ENCODE results near the gene RNF166. TPM values are rescaled to one million over a fixed set of nuclear protein-coding genes. Genes with fewer than 3 reads are reported as not detected.

The RNF166 gene
- total and polyA plus RNA-seq, 11 donors = 9.3 to 28.5 (median 15.4) TPM

DNA sequence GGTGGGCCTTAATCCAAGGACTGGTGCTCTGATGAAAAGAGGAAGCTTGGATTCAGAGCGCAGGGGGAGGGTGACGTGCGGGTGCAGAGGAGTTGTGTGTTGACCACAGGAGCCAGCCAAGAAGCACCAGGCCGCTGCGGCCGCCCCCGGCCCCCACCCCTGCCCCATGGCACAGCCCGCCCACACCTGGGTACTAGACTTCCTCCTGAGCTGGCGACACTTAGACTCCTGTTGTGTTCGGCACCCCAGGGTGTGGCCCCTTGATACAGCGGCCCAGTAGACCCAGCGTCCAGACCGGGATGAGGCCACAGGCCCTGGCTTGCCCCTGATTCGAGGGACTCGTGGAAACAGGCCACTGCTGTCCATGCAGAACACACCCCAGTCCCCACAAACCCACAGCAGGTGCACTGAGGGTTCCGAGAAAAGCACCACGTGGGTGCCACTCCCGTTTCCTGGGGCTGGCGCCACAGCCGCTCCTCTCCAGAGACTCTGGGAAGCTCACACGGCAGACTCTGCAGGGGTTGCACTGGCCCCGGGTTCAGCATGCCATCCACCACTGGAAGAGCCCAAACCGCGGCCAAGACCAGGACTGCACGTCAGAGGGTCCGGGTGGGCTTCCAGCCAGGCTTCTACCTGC, 14.2 kb downstream of the RNF166 start:
- Histone ChIP-seq H3K27ac (peak overlapping the region in 1 of 12 donors; percentile 9), H3K4me1 (peaks cover 0 to 22% (median 4%) of the 10 kb centered on the region in 12 donors), H3K27me3 (peaks cover 0 to 45% (median 9%) of the 10 kb centered on the region in 9 donors), H3K4me3 (no peak overlapping the region), H3K36me3 (peaks cover 0 to 13% (median 7%) of the 10 kb centered on the region in 9 donors), H3K9me3 (no peaks in the 10 kb centered on the region)
- peak in 1 of 5 donors; percentile 73 for DNase-seq
- WGBS, 4 donors = 79 to 90% (median 82%) methylated on average over 19 to 26 of the region's 26 CpGs
- TF ChIP-seq CTCF (IDR thresholded peaks at IDR 0.05) (no peak), POLR2A (IDR thresholded peaks at IDR 0.05) (no peak)
- intact Hi-C loops (cut with DNase I) = no loop called here
- peak in 2 of 4 donors; percentile 19 to 44 for ATAC-seq

- H3K27me3 ChIP-seq = peaks cover 0 to 53% (median 9%) of the 10 kb centered on the region in 9 donors
- intact Hi-C loops (cut with DNase I) = no loop called here
- peaks cover 0 to 28% (median 10%) of the 10 kb centered on the region in 12 donors for H3K4me1 ChIP-seq
- 85 to 91% (median 89%) methylated on average over 19 to 33 of the region's 33 CpGs for WGBS, 4 donors
- DNase-seq = peak in 1 of 5 donors; percentile 58
- no peak for ATAC-seq
- no peak overlapping the region for H3K4me3 ChIP-seq
- TF ChIP-seq POLR2A (IDR thresholded peaks at IDR 0.05) = no peak
- no peak for TF ChIP-seq CTCF (IDR thresholded peaks at IDR 0.05)
- no peaks in the 10 kb centered on the region for H3K9me3 ChIP-seq
- H3K27ac ChIP-seq = peak overlapping the region in 1 of 12 donors; percentile 9
- H3K36me3 ChIP-seq = peaks cover 0 to 6% (median 0%) of the 10 kb centered on the region in 9 donors
Observed at GRCh38 chr16:88691129-88691813, 14.9 kb downstream of the RNF166 start.

- peaks cover 0 to 35% (median 17%) of the 10 kb centered on the region in 12 donors for H3K4me1 ChIP-seq
- H3K36me3 ChIP-seq = no peaks in the 10 kb centered on the region
- H3K27me3 ChIP-seq = peaks cover 0 to 60% (median 9%) of the 10 kb centered on the region in 9 donors
- H3K9me3 ChIP-seq = no peaks in the 10 kb centered on the region
- no peak overlapping the region for H3K4me3 ChIP-seq
- H3K27ac ChIP-seq = no peak overlapping the region
- ATAC-seq (no peak), DNase-seq (no peak)
- TF ChIP-seq POLR2A (IDR thresholded peaks at IDR 0.05) (no peak), CTCF (IDR thresholded peaks at IDR 0.05) (no peak)
- intact Hi-C loops (cut with DNase I) = no loop called here
- WGBS, 4 donors = 85 to 92% (median 85%) methylated on average over 12 to 21 of the region's 21 CpGs
Observed at GRCh38 chr16:88690341-88691128, 15.7 kb downstream of the RNF166 start.
